ENCODE results near the gene ATXN1.

DNA sequence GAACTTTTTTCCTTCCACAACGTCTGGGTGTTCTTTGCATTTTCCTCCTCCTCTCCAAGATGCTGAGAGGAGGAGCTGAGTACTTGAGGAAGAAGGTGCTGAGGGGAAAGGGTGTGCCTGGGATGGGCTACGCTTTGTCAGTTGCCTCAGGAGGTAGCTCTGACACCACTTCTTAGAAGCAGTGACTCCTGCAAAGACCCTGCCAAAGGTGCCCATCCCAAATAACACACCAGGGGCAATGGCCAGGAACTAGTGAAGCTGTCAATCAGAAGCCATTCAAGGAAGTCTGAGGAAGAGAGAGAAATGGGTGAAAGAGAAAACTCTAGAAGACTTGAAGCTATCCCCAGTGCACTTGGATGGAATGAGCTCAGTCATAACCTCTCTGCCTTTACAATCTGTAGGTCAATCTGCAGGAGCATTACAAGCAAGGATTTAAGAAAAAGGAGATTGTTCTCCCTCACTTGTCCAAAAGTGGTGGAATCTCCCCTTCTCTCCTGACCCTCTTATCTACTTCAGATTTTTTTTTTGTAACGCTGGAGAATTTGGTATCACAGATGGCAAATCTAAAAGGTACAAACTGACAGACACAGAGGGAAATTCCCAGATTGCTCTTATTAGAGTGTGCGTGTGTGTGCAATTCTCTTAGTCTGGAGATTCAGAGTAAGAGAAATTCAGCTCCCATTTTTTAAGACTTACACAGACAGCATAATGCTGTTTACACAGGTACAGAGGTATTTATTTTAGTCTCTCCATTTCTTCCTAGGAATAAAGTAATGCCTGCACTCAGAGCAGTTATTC is 280.3 kb downstream of the ATXN1 start:
- TF ChIP-seq EZH2phosphoT487 (IDR thresholded peaks at IDR 0.05; ENCODE audit: low read depth): no peak
- TF ChIP-seq, protein P1, sequence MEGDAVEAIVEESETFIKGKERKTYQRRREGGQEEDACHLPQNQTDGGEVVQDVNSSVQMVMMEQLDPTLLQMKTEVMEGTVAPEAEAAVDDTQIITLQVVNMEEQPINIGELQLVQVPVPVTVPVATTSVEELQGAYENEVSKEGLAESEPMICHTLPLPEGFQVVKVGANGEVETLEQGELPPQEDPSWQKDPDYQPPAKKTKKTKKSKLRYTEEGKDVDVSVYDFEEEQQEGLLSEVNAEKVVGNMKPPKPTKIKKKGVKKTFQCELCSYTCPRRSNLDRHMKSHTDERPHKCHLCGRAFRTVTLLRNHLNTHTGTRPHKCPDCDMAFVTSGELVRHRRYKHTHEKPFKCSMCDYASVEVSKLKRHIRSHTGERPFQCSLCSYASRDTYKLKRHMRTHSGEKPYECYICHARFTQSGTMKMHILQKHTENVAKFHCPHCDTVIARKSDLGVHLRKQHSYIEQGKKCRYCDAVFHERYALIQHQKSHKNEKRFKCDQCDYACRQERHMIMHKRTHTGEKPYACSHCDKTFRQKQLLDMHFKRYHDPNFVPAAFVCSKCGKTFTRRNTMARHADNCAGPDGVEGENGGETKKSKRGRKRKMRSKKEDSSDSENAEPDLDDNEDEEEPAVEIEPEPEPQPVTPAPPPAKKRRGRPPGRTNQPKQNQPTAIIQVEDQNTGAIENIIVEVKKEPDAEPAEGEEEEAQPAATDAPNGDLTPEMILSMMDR (IDR thresholded peaks at IDR 0.05; ENCODE audit: low read depth, low read length): no peak
